GM21737 (cell line): ENCODE data around the gene GRIN2C.

Source experiments
- ATAC-seq: cut with Tn5 transposase; IDR thresholded peaks from one replicate; pipeline ENCODE4 v1.9.1; 2021; ENCODE audit warnings: mild to moderate bottlenecking, moderate library complexity; ENCODE audit not compliant: unreplicated experiment

Gene GRIN2C

DNA sequence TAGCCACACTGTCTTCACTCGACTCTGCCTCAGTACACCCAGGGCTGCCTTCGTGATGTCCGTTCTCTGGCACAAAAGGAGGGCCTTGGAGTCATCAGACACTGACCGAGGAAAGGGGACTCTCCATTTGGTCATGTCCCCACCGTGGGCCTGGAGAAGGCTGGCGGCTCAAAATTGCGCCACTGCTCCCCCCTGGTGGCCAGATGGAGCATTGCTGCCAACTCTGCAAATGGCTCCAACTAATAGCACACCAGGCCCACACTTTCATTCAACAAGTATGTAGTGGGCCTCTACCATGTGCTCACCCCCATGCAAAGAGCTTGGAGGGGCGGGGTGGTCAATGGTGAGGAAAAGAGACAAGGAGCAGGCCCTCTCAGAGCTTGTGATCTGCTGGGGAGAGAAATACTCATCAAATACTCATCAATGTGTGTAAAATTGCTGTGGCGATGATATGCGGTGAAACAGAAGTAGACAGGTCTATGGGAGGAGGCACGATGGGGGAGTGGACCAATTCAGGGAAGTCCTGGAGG, 5.2 kb upstream of the GRIN2C start:
- no peak for ATAC-seq

DNA sequence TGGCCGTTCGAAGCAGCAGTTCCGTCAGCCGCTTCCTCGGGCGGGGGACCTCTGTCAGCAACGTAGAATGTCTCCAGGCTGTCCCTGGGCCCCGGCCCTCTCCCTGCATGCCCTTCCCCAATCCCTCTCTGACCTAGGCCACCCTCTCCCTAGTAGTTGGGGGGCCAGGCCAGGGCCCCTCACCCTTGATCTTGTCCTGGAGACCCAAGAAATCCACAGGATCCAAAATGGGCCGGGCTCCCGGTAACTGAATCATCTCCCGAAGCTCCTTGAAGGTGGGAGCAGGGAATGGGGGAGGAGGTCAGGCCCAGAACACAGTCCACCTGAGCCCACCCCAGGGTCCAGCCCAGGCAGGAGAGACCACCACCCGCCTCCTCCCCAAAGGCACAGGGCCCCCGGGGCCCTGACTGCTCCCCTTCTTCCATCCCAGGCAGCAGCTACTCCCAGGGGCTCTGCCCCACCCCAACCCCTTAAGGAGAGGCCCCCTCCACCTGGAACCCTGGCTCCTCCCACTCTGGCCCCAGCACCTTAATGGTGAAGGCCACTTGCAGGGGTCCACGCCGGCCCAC, 4.7 kb upstream of the GRIN2C start:
- no peak for ATAC-seq

DNA sequence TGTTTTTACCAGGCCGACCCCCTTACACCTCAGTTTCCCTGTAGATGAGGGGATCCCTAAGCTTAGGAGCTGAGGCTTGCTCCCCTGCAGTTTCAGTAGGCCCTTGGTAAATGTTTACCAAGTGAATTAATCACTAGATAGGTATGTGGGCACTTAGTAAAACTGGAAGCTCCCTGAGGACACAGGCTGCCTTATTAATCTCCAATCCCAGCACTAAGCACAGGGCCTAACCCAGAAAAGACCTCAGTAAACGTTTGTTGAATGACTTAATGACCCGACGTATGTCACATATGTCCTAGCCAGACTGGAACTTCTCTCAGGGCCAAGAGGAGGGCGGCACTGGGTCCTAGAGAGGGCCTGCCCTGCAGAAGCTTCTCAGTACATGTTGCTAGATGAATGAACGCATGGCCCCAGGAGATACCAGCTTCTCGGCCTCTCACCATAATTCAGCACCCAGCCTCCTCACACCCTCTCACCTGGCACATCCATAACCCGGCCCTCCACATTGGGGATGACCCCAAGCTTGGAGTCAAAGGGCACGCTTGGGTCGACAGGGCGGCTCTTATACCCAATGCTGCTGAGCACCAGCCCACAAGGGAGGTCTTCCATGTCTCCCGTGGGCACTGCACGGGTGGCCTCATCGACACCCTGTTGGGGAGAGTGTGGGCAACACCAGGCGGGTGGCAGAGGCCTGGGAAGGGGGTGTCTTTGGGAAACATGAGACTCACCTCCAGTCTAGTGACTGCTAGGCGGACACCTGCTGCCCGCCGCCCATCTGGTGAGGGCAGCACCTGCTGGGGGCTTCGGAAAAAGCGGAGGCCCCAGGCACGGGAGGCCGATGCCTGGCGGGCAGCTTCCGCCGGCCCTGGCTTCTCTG, 4.0 kb upstream of the GRIN2C start:
- no peak for ATAC-seq

DNA sequence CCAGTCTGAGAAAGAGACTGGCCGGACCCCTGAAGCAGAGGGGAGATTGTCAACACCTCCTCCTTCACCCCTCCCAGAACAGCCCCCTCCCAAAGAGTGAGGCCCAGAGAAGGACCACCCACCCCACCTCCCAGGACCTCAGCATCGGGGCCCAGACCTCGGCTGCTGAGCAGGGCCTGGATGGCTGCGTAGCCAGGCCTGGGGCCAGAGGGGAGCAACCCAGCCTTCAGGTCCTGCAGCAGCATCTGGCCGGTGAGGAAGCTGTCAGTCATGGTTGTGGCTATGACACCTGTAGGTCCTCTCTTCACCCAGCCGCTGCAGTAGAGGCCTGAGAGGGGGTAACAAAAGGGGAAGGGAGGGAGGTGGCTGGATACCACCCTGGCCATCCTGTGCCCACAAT, 3.2 kb upstream of the GRIN2C start:
- no peak for ATAC-seq

DNA sequence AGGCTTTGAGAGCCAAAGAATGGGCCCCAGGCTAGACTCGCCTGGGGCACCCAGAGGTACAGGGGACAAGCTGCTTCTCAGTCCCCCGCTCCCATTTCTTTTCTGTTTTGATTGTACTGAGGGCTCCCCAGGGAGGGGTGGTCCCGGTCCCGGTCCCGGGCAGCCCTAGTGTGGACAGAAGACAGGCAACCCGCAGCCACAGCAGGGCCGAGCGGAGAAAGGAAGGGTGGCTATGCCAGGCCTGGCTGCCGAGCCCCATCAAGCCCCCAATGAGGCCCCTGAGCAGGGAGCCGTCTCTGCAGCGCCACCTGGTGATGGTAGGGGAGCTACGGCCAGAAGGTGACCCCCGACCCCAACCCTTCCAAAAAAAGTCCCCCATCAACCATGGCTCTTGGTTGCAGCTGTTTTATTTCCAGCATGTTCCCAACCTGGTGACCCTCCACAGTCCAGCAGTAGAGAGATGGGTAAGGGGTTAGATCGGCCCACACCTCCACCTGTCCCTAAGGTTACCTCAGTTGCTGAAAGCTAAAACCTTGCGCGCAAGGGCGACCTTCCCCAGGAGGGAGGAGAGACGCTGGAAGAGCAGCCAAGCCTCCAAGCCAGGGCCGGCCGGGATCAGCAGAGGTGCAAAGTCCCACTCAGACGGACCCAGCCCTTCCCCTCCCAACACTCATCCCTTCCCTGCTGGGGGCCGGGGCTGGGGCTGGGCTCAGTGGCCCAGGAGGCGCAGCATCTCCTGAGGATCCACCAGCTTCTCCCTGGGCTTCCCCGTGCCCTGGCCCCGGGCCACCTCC, 2.6 kb upstream of the GRIN2C start:
- no peak for ATAC-seq

DNA sequence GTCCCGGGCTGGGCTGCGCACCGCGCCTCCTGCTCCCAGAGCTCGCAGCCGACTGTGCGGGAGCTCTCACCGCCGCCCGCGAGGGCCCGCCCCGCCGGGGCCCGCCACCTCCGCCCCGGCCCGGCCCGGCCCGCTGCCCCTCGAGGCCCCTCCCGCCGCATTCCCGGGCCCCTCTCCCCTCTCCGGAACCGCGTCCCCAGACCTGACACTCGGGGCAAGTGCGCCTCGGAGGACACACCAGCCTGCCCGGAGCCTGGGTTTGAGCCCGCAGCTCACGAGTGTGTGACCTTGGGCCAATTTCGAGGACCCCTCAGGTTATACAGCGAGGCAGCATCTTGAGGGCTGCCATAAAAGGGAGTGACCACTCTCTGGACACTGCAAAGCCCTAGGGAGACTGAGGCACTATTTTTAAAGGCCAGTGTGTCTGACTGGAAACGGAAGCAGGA, 2.0 kb upstream of the GRIN2C start:
- no peak for ATAC-seq

DNA sequence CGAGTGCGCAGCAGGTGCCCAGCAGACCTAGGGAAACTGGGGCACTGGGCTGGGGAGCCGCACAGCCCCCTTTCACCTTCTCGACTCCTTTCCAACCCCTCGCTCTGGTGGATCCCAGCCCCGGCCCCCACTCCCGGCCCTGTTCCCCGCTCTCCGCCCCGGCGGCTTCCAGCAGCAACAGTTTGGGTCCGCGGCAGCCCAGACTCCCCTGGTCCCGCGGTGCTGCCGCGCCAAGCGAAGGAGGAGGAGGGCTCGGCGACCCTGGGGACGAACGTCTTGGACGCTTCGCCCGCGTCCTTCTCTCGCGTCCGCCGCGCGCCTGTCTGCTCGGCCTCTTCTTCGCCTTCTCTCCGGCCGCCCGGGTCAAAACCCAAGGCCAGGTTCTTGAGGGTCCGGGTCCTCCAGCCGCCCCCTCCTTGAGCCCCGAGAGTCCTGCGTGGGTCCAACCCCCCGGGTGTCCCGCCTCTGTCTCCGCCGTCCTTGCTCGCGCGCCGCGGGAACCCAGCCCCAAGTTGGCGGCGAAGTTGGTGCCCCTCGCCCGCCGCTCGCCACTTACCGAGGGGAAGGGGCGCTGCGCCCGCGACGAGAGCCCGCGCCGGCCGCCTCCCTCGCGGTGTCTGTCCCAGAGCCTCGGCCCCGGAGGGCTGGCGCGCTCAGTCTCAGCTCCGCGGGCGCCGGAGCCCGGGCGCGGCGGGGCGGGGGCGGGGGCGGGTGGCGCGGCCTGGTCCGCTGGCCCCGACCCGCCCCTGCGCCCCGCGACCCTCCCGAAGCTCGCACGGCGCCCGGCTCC, 1.4 kb upstream of the GRIN2C start:
- ATAC-seq: no peak

DNA sequence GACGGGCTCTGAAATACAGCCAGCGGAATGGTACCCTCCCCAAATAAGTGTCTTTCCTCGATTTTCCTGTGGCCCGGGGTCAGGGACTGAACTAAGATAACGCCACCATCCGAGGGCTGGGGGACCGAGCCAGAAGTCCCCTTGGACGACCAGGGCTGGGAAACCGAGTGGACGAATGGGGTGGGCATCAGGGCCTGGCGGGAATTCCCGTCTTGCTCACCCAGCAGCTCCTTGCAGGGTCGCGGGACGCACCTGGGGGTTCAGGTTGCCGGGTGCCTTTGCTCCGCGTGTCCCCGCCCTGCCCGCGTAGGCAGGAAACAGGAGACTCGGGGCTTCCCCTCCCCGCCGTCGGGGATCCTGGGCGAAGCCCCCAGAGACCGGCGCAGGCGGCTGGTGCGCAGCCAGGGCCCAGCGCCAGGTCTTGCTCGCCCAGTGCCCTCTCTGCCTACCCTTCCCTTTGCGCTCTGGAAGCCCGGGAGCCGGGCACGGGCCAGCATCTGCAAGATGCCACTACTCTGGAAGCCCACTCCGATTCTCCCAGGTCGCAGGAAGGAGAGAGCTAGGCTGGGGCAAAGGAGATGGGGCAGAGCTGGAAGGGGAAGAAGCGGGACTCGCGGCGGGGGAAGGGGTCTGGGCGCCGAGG, 665 bp upstream of the GRIN2C start:
- ATAC-seq: no peak

DNA sequence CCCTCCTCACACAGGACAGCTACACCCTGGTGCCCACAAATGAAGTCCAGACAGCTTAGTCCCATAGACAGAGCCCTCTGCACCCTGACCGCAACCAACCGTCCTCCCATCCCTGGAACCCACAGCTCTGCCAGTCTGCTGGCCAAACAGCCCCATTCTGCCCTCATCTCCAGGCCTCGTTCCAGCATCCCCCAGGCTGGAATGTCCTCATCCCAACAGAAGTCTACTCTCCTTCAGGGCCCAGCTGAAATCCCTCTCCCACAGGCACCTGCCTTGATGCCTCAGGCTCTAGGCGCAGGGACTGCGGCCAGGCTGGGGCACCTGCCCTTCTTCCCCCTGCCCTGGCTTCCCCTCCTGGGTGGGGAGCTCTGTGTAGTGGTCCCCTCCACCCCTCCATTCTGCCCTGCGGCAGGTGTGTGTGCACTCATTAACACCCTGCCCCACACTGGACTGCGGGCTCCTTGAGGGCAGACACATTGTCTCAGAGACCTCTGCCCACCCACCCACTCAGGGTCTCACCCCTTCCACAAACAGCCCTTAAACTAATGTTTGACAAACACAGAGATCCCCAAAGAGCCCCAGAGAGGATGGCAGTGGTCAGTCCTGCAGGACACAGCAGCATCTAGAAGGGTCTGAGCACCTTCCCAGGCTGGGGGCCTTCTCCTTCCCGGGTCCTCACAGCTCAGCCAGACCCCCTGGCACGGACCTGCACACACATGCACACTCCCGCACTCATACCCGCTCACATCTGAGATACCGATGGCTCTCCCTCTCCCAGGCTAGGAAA, 820 bp downstream of the GRIN2C start:
- ATAC-seq: no peak

DNA sequence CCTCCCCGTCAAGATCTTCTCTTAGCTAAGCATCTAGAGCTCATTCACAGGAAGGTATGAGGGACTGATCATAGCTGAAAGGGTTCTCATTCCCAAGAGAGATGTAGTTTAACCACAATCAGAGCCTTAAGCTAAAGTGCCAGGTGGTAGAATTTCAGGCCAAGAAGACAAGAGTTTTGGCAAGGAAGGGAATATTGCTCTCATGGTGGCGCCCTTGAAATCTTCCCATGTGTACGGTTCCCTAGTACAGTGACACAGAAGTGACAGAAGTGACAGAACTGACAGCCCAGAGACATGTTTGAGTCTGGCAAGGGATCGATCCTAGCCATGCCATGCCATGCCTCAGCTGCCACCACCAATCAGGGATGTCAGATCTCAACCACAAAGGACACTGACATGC, 2.5 kb downstream of the GRIN2C start:
- no peak for ATAC-seq

DNA sequence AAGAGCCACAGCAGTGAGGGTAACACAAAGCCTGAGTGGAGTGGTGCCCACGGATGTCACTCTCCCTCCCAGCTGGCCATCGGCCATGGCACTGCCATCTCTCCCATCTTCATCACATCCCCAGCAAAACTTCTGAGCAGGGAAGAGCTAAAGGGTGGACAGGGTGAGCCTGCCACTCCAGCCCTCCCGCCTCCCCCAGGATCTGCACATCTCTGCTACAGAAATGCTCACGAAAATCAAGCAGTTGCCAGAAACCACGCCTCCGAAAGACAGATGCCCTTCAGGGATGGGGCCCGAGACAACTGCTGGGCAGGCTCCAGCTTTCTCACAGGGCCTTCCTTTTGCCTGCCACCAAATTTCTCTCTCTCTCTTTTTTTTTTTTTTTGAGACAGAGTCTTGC, 3.6 kb downstream of the GRIN2C start:
- ATAC-seq: no peak

DNA sequence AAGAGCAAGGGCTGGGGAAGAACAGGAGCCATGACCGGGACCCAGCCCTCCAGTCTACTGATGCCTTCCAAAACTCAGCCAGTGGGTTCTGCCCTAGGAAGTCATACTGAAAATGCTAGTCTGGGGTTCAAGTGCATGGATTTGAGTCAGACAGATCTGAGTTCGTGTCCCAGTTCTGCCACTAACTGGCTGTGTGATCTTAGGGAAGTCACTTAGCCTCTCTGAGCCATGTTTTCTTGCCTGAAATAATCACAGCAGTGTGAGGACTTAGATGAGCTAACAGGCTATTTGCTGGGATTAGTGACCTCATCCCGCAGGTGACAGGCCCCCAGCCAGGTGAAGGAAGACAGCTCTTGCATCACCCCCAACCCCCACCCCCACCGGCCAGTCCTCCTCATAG, 4.4 kb downstream of the GRIN2C start:
- no peak for ATAC-seq

DNA sequence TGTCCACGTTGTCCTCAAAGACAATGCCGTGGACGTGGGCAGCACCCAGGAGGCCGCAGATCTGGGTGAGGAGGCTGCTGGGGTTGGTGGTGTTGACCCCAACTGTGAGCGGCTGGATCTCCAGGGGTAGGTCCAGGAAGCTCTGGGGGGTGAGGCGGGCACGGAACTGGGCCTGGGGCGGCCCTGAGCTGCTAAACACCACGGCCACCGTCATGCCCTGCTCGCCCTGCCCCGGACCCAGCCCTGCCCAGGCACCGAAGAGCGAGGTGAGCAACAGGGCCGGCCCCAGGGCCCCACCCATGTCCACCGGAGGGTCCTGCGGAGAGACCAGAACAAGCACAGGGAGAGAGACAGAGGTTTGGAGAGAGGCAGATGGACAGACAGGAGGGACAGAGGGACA, 4.9 kb downstream of the GRIN2C start:
- no peak for ATAC-seq

DNA sequence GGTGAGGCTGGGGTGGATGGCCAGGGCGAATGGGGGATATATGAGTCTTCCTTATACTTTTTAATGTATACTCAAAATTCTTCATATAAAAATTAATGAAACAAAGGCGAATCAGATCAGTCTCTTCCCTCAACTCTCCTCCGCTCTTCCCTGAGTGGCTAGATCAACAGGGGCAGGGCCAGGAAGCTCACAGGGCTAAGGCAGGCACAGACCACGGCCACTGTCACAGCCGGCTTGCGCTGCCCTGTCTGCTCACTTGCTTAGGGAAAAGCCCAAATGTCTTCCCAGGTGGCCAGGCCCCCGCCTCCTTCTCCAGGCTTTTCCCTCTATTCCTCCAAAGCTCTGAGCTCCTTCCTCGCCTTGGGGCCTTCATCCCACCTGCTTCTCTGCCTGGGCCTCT, 6.0 kb downstream of the GRIN2C start:
- no peak for ATAC-seq

DNA sequence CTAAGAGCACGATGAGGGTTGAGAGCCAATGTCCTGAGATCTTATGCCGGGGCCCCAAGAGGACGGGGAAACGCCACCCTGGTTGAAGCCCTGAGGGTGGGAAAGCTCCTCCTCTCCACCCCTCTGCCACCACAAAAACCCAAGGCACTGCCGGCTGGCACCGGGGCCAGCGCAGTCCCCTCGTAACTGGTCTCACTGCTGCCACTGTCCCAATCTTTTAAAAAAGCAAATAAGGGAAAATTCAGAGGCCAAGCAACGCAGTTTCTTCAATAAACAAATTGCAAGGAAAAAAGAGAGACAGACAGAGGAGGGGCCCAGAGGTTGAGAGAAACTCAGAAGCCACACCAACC, 6.7 kb downstream of the GRIN2C start:
- no peak for ATAC-seq

DNA sequence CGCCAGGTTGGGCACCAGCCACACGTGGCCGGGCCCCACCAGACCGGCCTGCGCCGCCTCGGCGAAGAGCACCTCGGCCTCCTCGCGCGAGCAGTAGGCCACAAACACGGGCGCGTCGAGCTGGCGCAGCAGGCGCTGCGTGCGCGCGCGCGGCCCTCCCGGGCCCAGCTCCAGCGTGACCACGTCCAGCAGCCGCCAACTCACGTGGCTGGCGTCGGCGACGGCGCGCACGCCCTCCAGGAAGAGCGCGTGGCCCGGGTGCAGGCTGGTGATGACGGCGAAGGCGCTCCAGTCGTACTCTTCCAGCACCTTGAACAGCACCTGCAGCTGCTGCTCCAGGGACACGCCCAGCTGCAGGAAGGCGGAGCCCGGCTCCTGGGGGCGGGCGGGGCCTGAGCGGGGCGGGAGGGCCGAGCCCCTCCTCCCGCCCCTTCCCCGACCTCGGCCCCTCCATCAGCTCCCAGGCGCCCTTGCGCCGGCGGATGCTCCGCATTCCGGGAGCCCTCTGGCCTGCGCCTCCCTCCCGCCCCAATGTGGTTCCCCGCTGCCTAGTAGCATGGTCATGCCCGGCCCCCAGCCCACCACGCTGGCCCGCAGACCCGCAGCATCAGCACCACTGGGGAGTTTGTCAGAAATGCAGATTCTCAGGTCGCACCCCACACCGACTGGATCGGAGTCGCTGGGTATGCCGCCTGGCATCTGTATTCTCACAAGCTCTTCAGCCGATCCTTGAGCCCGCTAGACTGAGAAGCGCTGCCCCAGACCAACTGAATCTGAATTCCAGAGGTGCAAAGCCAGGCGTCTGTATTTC, 7.2 kb downstream of the GRIN2C start:
- ATAC-seq: no peak

DNA sequence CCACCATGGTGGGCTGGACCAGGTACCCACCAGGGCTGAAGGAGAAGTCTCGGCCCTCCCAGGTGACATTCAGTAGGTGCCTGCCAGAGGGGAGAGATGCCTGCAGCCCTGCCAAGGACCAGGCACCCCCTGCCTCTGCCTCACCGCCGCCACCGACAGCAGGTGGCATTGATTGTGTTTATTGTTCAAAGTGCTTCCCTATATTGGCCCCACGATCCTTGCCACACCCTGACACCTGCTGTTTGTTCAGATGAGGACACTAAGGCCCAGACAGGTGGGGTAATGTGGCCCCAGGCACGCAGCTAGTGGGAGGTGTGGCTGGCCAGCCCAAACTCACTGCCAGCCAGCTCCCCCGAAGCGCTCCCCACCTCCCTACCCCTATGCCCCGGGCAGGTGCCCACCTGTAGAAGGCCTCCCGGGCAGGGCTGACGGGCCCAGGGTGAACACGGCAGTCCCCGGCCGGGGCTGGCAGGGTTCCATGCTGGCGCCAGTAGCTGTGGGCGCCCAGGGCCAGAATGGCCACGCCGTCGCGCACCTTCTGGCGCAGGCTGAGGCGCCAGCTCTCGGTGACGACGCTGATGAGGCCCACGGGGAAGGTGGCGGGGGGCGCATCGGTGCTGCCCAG, 8.0 kb downstream of the GRIN2C start:
- ATAC-seq: no peak

DNA sequence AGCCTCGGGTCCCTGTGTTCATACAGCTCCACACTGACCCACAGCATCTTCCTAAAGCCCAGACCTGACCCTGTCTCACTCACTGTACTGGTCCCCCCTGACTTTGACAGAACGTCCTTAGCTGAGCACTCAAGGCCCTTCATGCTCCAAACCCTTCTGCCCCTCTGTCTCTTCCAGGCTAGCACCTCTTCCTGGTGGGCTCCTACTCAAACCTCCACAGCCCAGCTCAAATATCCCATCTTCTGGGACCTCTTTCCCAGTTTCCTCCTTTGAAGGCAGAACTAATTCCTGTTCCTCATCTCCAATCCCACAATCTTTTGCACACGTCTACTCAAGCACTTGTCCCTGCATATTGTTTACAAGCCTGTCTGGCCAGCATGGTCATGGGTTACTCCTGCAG, 8.8 kb downstream of the GRIN2C start:
- no peak for ATAC-seq
